Medulla oblongata (tissue), 1 donor: Measurements from ENCODE around the gene PAK1IP1.
"Not testable (repeated sequence)": the region's sequence is repeated elsewhere in the genome, so short reads cannot be mapped to it uniquely, and the experiment has no call there.

Source experiments
- DNase-seq: peaks from one replicate; pipeline ENCODE4 v3.0.0-alpha.2; 2015; ENCODE audit errors: extremely low spot score

The PAK1IP1 gene

GRCh38 chr6:10694302-10695085 is at the start of gene PAK1IP1, which contains the start of gene C6orf52:
TSS of gene PAK1IP1 (plus strand) at chr6:10694972. CDS start at chr6:10694986, 14 bp downstream.
TSS of gene C6orf52 (minus strand) at chr6:10694616. CDS start at chr6:10687550, 7,066 bp downstream.
- DNase-seq, result peak; percentile 98

GRCh38 chr6:10655508-10656055 is 39.2 kb upstream of the PAK1IP1 start:
- DNase-seq, result no peak

- no peak for DNase-seq
These were observed 35.7 kb upstream of the PAK1IP1 start for GRCh38 chr6:10658910-10659698.

GRCh38 chr6:10659699-10660348 is 34.9 kb upstream of the PAK1IP1 start:
- DNase-seq, result no peak

- not testable (repeated sequence) for DNase-seq
These were observed 34.2 kb upstream of the PAK1IP1 start for GRCh38 chr6:10660431-10661191.

GRCh38 chr6:10662207-10662606 is 32.6 kb upstream of the PAK1IP1 start:
- no peak for DNase-seq

- DNase-seq, result no peak
These were observed 32.0 kb upstream of the PAK1IP1 start for GRCh38 chr6:10662742-10663141.

GRCh38 chr6:10665595-10665994 is 29.2 kb upstream of the PAK1IP1 start:
- not testable (repeated sequence) for DNase-seq

GRCh38 chr6:10668126-10668917 is 26.4 kb upstream of the PAK1IP1 start:
- no peak for DNase-seq

- DNase-seq, result no peak
These were observed 18.4 kb upstream of the PAK1IP1 start for GRCh38 chr6:10676403-10676802.

- DNase-seq, result no peak
These were observed 16.3 kb upstream of the PAK1IP1 start for GRCh38 chr6:10678456-10678855.

- DNase-seq, result no peak
These were observed 13.0 kb upstream of the PAK1IP1 start for GRCh38 chr6:10681795-10682194.

GRCh38 chr6:10682355-10682988 is 12.3 kb upstream of the PAK1IP1 start:
- no peak for DNase-seq

- DNase-seq, result no peak
These were observed 10.2 kb upstream of the PAK1IP1 start for GRCh38 chr6:10684618-10685017.

- no peak for DNase-seq
These were observed 9.5 kb upstream of the PAK1IP1 start for GRCh38 chr6:10685092-10685915.

- no peak for DNase-seq
These were observed 7.9 kb upstream of the PAK1IP1 start for GRCh38 chr6:10686901-10687300.

GRCh38 chr6:10687582-10687981 is 7.2 kb upstream of the PAK1IP1 start:
- no peak for DNase-seq

GRCh38 chr6:10690651-10691445 is 3.9 kb upstream of the PAK1IP1 start:
- DNase-seq, result no peak
